Measurements from ENCODE around the gene ARID3C. TPM values are rescaled to one million over a fixed set of nuclear protein-coding genes. Genes with fewer than 3 reads are reported as not detected.

ARID3C gene
- total and polyA plus RNA-seq, 2 of the 8 experiments (the other 6 are each of a cell fraction or from before 2014, with no cell fraction given), result 0.08 TPM; not detected in 1

DNA sequence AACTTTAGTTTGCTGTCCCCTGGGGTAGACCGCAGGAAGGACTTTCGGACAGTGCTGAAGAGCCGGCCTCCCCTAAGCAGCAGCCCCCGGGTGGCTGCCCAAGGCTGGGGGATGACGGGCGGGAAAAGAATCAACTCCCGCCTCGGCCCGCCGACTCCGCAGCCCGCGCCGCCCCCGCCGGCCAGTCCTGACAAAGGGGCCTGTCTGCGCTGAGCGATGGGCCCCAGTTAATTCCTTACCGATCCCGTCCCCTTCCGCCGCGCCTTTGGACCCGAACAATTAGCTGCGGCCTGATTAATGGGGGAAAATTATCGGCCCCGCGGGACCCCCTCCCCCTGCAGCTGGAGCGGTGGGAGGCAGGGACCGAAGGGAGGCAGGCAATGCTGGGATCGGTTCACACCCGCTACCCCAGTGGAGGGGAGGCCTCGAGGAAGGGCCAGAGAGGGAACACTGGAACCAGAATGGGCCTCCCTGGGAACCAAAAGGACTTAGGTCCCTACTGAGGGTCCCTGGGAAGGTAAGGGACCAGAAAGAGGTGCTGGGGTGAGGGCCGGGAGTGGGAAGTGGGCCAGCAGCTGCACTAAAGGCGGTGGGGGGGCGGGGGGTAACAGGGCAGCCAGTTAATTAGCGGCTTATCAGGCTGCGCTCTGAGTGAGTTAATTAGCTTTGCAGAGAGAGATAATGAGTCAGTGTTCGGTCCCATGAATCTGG is 4.2 kb downstream of the ARID3C start:
- no peak overlapping the region for H3K23ac ChIP-seq (ENCODE audit: insufficient read length)
- TF ChIP-seq KDM1A (IDR thresholded peaks at IDR 0.05; ENCODE audit: borderline replicate concordance, low read length), result no peak
- no peak for TF ChIP-seq ZNF274 (IDR thresholded peaks at IDR 0.05; ENCODE audit: borderline replicate concordance, extremely low read depth, low read length)
- no peak for TF ChIP-seq JUND (IDR thresholded peaks at IDR 0.05; ENCODE audit: low read length)
- TF ChIP-seq EZH2 (IDR thresholded peaks at IDR 0.05; ENCODE audit: low read depth, low read length, severe bottlenecking), result peak; percentile 59
- TF ChIP-seq SRF (IDR thresholded peaks at IDR 0.05; ENCODE audit: low read depth, low read length), result no peak
- TF ChIP-seq ATF3 (IDR thresholded peaks at IDR 0.05; ENCODE audit: insufficient read depth, low read depth, low read length), result no peak
- TF ChIP-seq POLR2A (IDR thresholded peaks at IDR 0.05; ENCODE audit: control extremely low read depth in 1 of 2, low read depth in 2 of 2, low read length in 2 of 2), result no peak
- TF ChIP-seq BRCA1 (IDR thresholded peaks at IDR 0.05; ENCODE audit: low read depth, low read length), result no peak
- TF ChIP-seq RXRA (IDR thresholded peaks at IDR 0.05; ENCODE audit: insufficient read depth, low read depth, low read length), result no peak
- TF ChIP-seq KDM5A (IDR thresholded peaks at IDR 0.05; ENCODE audit: low read length), result no peak
- no peak for TF ChIP-seq TAF1 (IDR thresholded peaks at IDR 0.05; ENCODE audit: low read depth, low read length)
- TF ChIP-seq CHD2 (IDR thresholded peaks at IDR 0.05; ENCODE audit: low read length), result no peak

More for the DNA sequence above, 4.2 kb downstream of the ARID3C start:
- Histone ChIP-seq H3K4me1 (replicated peaks in 1 of 4; ENCODE audit: control insufficient read depth in 3 of 4, insufficient read depth in 4 of 4, low read length in 3 of 4) (peaks cover 2 to 16% (median 6%) of the 10 kb centered on the region in 4 experiments), H2BK20ac (ENCODE audit: low read length) (no peak overlapping the region), H2AFZ (ENCODE audit: low read length) (no peak overlapping the region; the same call in 1 of the 2 replicates), H3K4me3 (ENCODE audit: extremely low read depth in 1 of 4, insufficient read depth in 2 of 4, low read depth in 3 of 4, low read length in 4 of 4) (peak overlapping the region in 3 of 4 experiments; percentile 9 to 51 (median 32); a peak in 6 of 8 replicates), H2BK120ac (replicated peaks; ENCODE audit: low read depth, low read length) (no peak overlapping the region), H3K79me1 (ENCODE audit: low read depth, low read length) (no peaks in the 10 kb centered on the region; the same call in 1 of the 2 replicates), H2BK5ac (ENCODE audit: low read depth, low read length) (no peak overlapping the region), H2BK15ac (ENCODE audit: low read length) (no peak overlapping the region), H4K5ac (ENCODE audit: insufficient read length, low read depth, low read length) (peak overlapping the region; percentile 10), H4K8ac (ENCODE audit: extremely low read depth, insufficient read depth, low read length) (no peak overlapping the region), H3K18ac (ENCODE audit: extremely low read depth, low read length) (no peak overlapping the region; the same call in 1 of the 2 replicates), H3K56ac (replicated peaks; ENCODE audit: insufficient read length, low read depth, low read length) (no peak overlapping the region), H4K91ac (replicated peaks; ENCODE audit: insufficient read length, low read length) (no peak overlapping the region), H3K27ac (ENCODE audit: low read depth, low read length) (no peak overlapping the region), H3K79me2 (ENCODE audit: control insufficient read depth in 1 of 2, insufficient read depth in 2 of 2, low read length in 2 of 2) (no peaks in the 10 kb centered on the region), H3K36me3 (ENCODE audit: control insufficient read depth in 2 of 4, insufficient read depth in 4 of 4, low read length in 3 of 4) (no peaks in the 10 kb centered on the region; a peak in 1 of 8 replicates), H3K14ac (ENCODE audit: insufficient read length) (no peak overlapping the region), H2BK12ac (ENCODE audit: low read depth, low read length) (no peak overlapping the region), H3K9ac (replicated peaks in 1 of 4; ENCODE audit: extremely low read depth in 1 of 4, low read depth in 3 of 4, low read length in 3 of 4) (no peak overlapping the region; a peak in 1 of 7 replicates), H2AK5ac (ENCODE audit: low read depth, low read length) (no peak overlapping the region), H3K23me2 (ENCODE audit: low read depth, low read length) (peaks cover 16% of the 10 kb centered on the region), H3K4me2 (ENCODE audit: insufficient read depth in 1 of 2, low read depth in 2 of 2, low read length in 2 of 2) (peak overlapping the region; percentile 46 to 68), H4K20me1 (replicated peaks in 1 of 2; ENCODE audit: control insufficient read depth in 1 of 2, insufficient read depth in 2 of 2, low read length in 2 of 2) (peaks cover 0 to 5% of the 10 kb centered on the region in 2 experiments), H3K4ac (replicated peaks; ENCODE audit: insufficient read length, low read depth, low read length) (no peak overlapping the region), H3K27me3 (replicated peaks in 1 of 4; ENCODE audit: control insufficient read depth in 3 of 4, extremely low read depth in 1 of 4, insufficient read depth in 3 of 4, low read length in 3 of 4) (peaks cover 54 to 80% (median 77%) of the 10 kb centered on the region in 4 experiments), H3K9me3 (ENCODE audit: insufficient read depth in 2 of 2, low read depth in 1 of 2, low read length in 1 of 2) (no peaks in the 10 kb centered on the region)
- 14% methylated on average over 30 of the region's 39 CpGs; no CpG with 5 or more reads in 1 of the 2 experiments for WGBS, 2 experiments (ENCODE audit: extremely low coverage in 1 of 2, insufficient coverage in 1 of 2, insufficient read length in 1 of 2, insufficient replicate concordance in 2 of 2, low coverage in 1 of 2, low lambda C conversion rate in 2 of 2, missing lambda C conversion rate in 1 of 2)
- POLR2A ChIA-PET (ENCODE audit: partially characterized antibody), result interaction anchor here (1.4 to 2.6 kb wide), 2 partner anchors 9 to 12 kb away, joined by 5 to 12 read pairs; partner anchors contain the start of gene SIGMAR1
- CTCF ChIA-PET (ENCODE audit: partially characterized antibody), result interaction anchor here (0.8 to 2.7 kb wide), 10 partner anchors 9 to 77 kb away, joined by 3 to 31 read pairs (median 5); partner anchors contain the start of gene RPP25L
- DNase-seq (ENCODE audit: low read depth in 1 of 2, low spot score in 2 of 2), result peak in 1 of 2 experiments; percentile 58
- no peak for FAIRE-seq
